GM18526 (cell line): ENCODE measurements around the gene SNF8.

ENCODE experiments used
- POLR2A ChIP-seq: IDR thresholded peaks from 3 replicates; pipeline ENCODE4 v1.6.1; 2011; ENCODE audit not compliant: insufficient read length; ENCODE audit errors: extremely low read depth

The SNF8 gene

DNA sequence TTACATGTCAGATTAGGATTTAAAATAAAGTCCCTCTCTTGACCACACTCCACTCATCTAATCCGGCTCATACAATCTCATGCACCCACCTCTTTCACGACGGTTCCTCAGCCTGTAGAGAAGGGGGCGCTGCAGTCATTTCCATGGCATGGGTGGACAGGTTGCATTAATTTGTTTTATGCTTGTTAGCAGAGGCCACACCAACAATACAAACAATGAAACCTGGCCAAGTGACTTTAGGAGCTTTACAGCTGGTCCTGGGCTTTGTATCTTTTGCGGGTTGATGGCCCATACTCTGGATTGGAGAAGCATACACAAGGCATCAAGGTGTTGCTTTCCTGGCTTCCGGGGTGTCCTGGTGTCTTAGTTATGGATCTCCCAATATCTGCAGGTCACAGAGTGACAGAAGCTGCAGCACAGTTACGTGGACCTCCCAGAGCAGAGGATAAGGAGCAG is 9.7 kb upstream of the SNF8 start:
- no peak for TF ChIP-seq POLR2A

DNA sequence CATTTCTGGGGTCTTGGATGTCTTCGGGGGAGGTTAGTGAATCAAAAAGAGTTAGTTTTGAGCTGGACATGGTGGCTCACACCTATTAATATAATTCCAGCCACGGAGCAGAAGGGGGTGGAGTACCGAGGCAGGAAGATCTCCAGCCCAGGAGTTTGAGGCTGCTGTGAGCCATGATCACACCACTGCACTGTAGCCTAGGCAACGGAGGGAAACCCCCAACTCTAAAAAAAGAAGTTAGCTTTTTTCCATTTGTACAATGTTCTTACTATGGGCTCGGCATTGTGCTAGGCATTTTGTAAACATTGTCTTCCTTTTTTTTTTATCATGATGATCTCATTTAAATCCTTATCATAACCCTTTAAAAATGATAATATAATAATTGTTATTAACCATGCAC is 8.3 kb upstream of the SNF8 start:
- TF ChIP-seq POLR2A = no peak

DNA sequence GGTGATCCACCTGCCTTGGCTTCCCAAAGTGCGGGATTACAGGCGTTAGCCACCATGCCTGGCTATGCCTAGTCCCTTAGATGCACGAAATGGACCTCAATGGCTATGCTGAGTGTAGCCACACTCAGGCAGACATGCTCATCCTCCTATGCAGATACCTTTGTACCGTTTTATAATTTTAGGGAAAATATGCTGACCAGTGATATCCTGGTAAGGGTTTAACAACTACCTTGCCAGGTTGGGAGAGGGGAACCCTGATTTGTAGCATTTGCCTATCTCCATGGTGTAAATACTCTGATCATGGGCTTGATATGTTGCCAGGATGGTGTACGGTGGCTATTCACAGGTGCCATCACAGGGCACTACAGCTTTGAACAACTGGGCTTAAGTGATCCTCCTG is 6.9 kb upstream of the SNF8 start:
- TF ChIP-seq POLR2A = no peak

DNA sequence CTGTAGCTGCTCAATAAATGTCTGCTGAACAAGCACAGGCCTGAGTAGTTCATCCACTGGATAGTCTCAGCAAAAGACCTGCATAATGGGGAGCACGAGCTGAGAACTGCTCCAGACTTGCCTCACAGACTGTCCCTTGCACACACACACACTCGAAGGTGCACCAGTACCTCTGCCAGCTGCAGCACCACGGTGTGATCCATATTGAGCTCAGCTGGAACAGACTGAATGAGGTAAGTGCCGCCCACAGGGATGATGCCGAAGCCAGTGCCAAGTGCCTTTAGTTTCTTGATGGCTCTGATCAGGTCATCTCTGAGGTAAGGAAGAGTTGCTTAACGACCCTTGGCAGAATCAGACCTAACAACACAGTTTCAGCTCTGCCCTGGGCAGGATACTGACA is 11.6 kb downstream of the SNF8 start:
- TF ChIP-seq POLR2A = no peak

DNA sequence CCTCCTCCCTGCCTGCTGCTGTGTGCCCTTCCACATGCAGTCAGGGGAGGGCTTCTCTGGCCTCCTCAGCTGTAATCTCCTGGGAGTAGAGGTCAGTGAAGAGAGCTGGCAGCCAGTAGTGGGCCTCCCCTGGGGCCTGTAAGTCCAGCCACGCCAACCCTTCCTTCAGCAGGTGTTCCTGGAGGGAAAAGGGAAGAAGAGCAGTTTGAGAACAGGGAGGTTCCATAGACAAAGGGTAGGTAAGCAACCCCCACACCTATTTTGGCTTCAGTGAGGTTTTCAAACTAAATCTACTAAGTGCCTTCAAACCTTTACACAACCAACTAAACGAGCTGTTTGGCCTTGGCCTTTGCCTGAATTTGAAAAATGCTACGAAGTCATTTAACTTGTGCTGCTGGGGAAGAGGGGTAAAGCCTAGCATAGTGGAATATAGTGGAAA is 14.2 kb downstream of the SNF8 start:
- TF ChIP-seq POLR2A = no peak

DNA sequence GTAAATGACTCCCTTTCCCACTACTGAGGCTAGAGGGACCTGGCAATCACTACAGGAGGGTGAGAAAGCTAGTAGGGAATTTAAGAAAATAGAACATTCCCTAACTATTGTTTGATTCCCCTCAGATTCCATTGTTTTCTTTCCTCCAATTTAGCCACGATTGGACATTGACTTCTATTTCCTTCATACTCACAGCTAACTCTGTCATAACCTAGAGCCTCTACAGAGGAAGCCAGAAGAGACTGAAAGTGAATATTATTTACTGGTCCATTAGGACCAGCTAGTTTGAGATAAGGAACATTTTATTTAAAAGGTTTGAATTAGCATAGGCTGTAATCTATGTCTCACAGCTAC is 14.9 kb downstream of the SNF8 start:
- TF ChIP-seq POLR2A = no peak

DNA sequence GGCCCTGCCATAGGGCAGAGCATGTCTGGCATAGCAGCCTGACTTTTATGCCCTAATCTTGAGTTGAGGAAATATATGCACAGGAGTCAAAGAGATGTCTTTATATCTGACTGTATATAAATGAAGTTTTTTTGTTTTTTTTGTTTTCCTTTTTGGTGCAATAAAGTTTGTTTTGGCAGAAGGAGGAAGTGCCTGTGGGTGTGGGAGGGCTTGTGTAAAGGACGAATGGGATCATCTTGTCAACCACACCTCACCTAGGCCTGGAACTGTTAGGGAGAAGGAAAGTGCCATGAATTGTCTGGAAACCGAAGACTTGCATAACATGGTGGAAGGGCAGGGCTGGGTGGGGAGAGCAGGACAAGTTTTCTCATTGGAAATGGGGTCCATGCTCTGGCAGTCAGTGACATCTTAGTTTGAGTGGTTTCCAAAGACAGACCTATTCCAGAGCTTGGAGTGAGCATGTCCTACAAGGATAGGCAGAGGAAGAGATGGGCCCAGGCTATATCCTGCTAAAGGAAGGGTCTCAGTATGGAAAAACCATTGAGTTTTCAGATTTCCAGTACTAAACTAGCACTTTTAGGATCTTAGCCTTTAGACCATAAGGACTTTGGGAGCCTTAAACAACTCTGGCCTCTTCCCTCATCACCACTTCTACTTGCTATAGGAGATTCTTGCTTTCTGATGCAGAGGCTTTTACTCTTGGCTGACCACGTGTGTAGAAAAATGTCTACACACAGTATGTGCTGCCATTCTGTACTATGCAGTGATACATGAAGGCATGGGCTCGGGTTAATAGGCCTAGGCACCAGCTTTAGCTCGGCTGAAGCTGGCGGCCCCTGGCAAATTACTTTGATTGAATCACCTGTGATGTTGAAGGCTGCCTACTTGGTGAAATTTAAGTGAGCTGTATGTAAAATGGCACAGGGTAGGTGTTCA is 15.5 kb downstream of the SNF8 start:
- no peak for TF ChIP-seq POLR2A

DNA sequence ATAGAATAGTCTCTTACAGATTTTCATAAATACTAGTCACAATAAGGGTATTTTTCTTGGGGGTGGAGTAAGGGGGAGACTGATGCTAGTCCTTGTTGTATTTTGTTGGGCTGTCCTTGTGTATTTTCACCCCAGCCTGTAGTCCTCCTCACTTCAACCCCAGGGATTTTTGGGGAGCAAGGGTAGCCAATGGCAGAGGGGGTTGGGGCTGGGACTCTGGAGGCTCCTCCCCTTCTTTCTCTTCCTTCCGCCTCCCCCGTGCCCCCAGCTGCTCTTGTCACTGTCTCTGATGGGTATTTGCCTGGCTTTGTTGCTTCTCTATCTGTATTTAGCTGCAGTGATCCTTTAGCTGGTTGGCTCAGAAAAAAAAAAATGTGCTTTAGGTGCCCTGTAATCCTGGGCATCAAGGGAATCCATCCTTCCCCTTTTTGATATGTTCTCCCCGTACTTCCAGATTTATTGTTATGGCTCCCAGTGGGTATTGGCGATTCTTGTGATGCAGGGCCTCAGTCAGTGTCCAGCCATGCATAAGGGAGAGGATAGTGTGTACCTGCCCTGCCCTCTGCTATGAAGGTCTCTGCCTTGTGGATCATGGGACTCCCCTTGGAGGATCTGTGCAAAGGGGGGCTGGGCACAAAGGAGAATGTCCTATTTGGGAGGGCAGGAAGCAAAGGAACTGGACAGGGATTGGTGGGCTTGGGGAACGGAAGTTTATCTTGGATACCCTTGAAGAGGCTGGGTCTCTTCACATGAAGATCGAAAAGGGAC is 16.5 kb downstream of the SNF8 start:
- no peak for TF ChIP-seq POLR2A

DNA sequence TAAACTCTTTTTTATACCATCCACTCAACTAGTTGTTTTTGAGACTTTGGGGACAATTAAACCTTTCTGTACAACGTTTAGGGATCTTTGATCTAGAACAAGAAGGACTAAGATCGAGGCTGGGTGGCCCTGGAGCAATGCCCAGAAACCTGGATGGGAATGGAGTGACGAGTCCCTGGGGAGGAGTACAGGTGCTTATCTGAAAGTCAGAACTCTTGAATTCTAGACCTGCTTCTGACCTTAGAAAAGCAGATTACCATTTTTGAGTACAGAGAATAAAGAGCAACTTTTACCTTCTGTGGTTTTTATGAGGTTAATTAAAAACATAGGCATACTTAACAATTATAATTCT is 18.7 kb downstream of the SNF8 start:
- TF ChIP-seq POLR2A = no peak

DNA sequence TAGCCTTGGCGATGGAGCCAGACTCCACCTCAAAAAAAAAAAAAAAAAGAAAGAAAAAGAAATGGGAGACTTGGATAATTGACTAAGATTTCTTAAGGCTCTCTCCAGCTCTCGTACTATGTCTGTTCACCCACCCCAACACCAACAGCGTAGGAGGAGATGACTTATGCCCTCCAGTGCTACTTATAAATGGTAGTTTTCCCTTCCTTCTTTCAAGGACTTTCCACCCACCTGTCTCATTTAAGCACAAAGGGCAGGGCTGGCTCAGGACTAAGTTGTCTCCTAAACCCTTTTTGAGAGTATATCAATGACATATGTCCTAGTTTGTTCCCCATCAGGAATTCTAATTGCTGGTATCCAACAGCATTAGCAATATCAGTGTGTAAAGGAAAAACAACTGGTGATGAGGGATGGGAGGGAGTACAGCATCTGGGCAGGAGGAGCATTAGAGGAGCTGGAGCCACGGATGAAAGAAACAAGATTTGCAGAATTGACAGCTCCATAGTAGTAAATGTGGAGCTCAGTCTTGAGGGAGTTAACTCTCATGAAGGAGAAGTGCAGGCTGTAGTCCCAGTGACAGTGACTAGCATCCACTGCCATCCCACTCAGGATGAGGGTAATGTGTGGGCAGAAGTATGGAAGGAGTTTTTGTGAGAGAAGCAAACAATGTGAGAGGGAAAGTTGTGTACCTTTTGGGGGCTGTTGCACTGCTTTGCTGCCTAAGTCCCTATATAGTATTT is 19.2 kb downstream of the SNF8 start:
- no peak for TF ChIP-seq POLR2A

DNA sequence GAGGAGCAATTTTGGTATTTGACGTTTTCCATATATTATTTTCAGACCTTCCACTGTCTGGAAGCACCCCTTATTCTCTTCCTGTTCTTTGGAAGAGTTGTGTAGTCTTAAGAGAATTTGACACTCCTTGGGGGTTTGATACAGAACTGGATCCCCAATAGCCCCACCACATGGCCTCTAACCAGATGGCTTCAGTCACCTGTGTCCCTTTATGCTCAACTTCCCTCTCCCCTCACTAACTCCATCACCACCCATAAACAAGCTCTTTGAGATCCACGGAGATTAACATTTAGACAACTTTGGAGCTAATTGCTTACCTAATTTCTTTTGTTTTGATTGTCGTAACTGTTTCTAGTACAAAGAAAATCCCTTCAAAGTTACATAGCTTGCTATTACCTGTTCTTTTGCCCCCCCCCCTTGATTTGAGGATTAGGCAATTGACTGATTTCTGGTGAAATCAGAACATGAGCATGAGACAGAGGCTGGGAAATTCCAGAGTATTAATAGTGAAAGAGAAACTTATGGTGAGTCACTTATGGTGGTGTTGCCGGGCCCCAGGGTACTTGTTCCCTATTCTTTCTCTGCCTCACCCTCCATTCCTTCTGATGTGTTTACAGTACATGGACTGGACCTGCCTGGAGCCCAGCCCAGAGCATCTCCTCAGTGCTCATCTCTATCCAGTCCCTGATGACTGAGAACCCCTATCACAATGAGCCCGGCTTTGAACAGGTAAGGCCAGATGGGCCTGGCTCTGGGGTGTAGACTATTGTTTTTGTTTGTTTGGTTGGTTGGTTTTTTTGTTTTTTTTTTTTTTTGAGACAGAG is 29.0 kb downstream of the SNF8 start:
- no peak for TF ChIP-seq POLR2A

DNA sequence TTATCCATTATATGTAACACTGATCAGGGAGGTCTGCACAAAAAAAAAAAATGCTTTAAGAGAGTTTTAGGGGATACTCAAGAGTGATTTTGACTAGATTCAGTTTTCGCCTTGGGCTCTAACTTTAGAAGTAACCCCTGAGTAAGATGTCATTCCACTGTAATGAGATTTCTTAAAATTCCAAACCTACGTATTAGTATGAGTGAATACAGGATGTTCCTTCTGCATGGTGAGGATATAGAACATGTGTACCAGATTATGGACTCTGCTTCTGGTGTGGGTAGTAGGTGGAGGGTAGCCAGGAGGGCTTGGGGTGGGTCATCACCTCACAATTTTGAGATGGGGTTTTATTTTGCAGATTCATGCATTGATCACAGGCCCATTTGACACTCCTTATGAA is 32.2 kb downstream of the SNF8 start:
- TF ChIP-seq POLR2A = no peak

DNA sequence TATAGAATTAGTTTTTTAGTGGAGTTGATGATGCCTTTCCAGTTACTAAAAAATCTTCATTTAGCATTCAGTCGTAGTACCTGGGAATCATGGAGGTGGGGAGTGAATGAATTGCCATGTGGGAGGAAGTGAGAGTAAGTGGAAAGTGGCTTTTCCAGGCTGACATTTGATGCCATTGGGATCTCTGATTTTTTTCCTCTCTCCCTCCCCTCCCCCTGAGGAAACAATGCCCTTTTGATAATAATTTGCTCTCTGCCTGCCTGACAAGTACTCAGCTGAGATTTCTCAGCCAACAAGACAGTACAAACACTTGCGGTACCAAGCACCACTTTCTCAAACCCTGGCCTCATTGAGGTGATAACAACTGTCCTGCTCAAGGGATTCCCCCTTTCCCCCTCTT is 34.3 kb downstream of the SNF8 start:
- no peak for TF ChIP-seq POLR2A

DNA sequence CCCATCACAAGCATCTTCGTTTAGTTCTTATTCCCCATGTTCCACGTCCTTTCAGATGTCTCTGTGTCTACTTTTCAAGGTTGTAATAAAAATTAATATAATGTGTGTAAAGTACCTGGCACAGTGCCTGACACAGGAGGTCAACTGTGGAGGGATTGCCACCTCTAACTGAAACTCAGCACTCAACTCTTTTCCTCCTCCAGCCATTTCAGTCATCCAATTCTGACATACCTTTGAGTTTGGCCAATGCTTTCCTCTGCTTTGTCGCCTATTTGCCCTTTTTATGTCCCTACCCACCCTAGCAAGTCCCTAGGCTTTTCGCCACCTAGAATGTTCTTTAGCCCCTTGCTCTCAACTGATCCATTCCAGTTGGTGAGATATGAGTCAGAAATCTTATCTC is 34.9 kb downstream of the SNF8 start:
- TF ChIP-seq POLR2A = no peak
